ENCODE measurements around the gene EIF4A2. TPM values are rescaled to one million over a fixed set of nuclear protein-coding genes. Genes with fewer than 3 reads are reported as not detected.

Gene EIF4A2
- total RNA-seq, 1 experiment from 2014 or later: 435 TPM

DNA sequence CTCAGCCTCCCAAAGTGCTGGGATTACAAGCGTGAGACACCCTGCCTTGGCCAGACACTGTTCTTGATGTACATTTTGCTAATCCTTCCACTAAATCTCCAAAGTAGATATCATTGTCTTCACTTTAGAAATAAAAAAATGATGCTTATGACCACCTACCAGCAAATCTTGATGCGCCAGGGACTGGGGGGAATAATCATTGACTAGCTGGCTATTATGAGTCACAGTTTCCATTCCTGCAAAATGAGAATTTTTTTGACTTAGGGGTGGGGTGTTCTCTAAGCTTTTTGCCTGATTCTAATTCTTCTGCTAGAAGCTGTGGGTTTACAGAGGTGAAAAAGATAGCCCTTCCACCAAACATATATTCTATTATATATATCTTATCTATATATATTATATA is 40.0 kb downstream of the EIF4A2 start:
- no TSS peak for BruUV-seq (replicated peaks)
- POLR2A ChIA-PET (ENCODE audit: low non-redundant PET): no interaction called here
- intact Hi-C loops (cut with micrococcal nuclease; ENCODE audit: unreplicated experiment): no loop called here
- CTCF ChIA-PET: no interaction called here
- no peaks in the 10 kb centered on the region for H3K9me3 ChIP-seq (ENCODE audit: low read depth, low read length, poor library complexity, severe bottlenecking)
- no peak for DNase-seq (ENCODE audit: low spot score)
- peaks cover 7% of the 10 kb centered on the region for H3K27me3 ChIP-seq (replicated peaks; ENCODE audit: insufficient read depth, low read depth, low read length, poor library complexity)
- no peak overlapping the region for H3K4me3 ChIP-seq (ENCODE audit: low read depth, low read length, poor library complexity, severe bottlenecking)
- no peak for TF ChIP-seq EZH2 (IDR thresholded peaks at IDR 0.05; ENCODE audit: borderline replicate concordance, low read depth, low read length, poor library complexity, severe bottlenecking)
- TF ChIP-seq, protein P1, sequence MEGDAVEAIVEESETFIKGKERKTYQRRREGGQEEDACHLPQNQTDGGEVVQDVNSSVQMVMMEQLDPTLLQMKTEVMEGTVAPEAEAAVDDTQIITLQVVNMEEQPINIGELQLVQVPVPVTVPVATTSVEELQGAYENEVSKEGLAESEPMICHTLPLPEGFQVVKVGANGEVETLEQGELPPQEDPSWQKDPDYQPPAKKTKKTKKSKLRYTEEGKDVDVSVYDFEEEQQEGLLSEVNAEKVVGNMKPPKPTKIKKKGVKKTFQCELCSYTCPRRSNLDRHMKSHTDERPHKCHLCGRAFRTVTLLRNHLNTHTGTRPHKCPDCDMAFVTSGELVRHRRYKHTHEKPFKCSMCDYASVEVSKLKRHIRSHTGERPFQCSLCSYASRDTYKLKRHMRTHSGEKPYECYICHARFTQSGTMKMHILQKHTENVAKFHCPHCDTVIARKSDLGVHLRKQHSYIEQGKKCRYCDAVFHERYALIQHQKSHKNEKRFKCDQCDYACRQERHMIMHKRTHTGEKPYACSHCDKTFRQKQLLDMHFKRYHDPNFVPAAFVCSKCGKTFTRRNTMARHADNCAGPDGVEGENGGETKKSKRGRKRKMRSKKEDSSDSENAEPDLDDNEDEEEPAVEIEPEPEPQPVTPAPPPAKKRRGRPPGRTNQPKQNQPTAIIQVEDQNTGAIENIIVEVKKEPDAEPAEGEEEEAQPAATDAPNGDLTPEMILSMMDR (conservative IDR thresholded peaks at IDR 0.05; ENCODE audit: low read depth, low read length): no peak
- H3K27ac ChIP-seq (ENCODE audit: low read depth, low read length, poor library complexity, severe bottlenecking): no peak overlapping the region
- H3K36me3 ChIP-seq (ENCODE audit: insufficient read depth, low read length, poor library complexity, severe bottlenecking): no peaks in the 10 kb centered on the region
- H3K4me1 ChIP-seq (ENCODE audit: insufficient read depth, low read length, poor library complexity, severe bottlenecking): peaks cover 19% of the 10 kb centered on the region

DNA sequence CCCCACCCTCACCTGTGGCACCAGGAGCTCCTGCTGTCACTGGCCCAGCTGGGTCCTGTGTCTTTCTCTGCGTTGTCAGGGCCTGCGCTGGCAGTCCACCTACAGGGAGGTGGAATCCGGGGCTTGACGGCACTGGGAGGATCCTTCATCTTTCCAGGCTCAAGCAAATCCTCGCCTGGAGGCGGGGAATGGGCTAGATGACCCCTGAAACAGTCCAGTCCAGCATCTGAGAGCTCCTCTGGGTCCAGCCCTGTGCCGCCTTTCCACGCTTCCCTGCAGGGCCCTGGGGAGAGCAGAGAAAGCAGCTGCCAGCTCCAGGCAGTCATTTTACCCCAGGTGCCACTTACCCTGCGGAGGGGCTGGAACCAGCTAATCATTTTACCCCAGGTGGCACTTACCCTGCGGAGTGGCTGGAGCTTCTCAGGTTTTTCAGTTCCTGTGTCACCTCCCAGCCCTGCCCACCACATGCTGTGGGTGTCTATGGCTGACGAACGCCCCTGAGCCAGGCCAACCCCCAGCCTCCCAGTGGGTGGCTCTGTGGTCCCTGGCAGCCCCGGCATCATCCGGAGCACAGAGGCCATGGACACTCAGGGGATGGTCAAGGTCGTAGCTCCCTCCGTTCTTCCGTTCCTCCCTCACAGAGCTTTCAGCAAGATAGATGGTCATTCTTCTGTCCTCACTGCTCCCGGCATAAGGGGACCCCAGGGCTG is 41.2 kb downstream of the EIF4A2 start:
- Histone ChIP-seq H3K27me3 (replicated peaks; ENCODE audit: insufficient read depth, low read depth, low read length, poor library complexity) (peaks cover 18% of the 10 kb centered on the region), H3K9me3 (ENCODE audit: low read depth, low read length, poor library complexity, severe bottlenecking) (no peaks in the 10 kb centered on the region), H3K4me1 (ENCODE audit: insufficient read depth, low read length, poor library complexity, severe bottlenecking) (peaks cover 19% of the 10 kb centered on the region), H3K36me3 (ENCODE audit: insufficient read depth, low read length, poor library complexity, severe bottlenecking) (no peaks in the 10 kb centered on the region), H3K4me3 (ENCODE audit: low read depth, low read length, poor library complexity, severe bottlenecking) (no peak overlapping the region), H3K27ac (ENCODE audit: low read depth, low read length, poor library complexity, severe bottlenecking) (no peak overlapping the region)
- intact Hi-C loops (cut with micrococcal nuclease; ENCODE audit: unreplicated experiment): no loop called here
- CTCF ChIA-PET: interaction anchor here (0.6 kb wide), 1 partner anchor 9 kb away, joined by 7 read pairs; no protein-coding TSS in a partner anchor
- TF ChIP-seq, protein P1 (conservative IDR thresholded peaks at IDR 0.05; ENCODE audit: low read depth, low read length): no peak
- no peak for TF ChIP-seq EZH2 (IDR thresholded peaks at IDR 0.05; ENCODE audit: borderline replicate concordance, low read depth, low read length, poor library complexity, severe bottlenecking)
- BruUV-seq (replicated peaks): no TSS peak
- POLR2A ChIA-PET (ENCODE audit: low non-redundant PET): no interaction called here
- DNase-seq (ENCODE audit: low spot score): no peak

DNA sequence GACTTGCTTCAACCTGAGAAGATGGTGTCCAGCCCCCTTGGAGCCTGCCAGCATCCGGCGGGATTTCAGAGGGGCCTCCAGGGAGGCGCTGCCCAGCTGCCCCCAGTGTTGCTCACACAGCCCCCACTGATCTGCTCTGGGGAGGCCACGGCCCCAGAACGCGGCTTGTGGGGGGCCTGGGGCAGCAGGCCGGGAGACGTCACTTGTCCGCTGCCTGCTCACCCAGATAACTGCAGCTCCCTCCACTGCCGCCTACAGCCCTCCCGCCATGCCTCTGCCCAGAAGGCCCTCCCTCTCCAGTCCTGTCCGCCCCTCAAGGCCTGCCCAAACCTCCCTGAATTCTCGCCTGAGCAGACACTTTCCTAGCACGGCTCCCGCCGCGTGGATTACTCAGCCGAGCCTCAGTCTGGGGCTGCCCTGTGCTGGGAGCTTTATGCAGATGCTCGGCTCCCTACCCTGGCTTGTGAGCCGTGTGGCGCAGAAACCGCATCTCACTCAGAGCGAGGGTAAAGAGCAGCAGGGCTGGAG is 42.0 kb downstream of the EIF4A2 start:
- ChIA-PET POLR2A (ENCODE audit: low non-redundant PET) (interaction anchor here (0.7 kb wide), 1 partner anchor 314 kb away, joined by 3 read pairs; no protein-coding TSS in a partner anchor), CTCF (no interaction called here)
- Histone ChIP-seq H3K27ac (ENCODE audit: low read depth, low read length, poor library complexity, severe bottlenecking) (no peak overlapping the region), H3K4me1 (ENCODE audit: insufficient read depth, low read length, poor library complexity, severe bottlenecking) (peaks cover 19% of the 10 kb centered on the region), H3K9me3 (ENCODE audit: low read depth, low read length, poor library complexity, severe bottlenecking) (no peaks in the 10 kb centered on the region), H3K4me3 (ENCODE audit: low read depth, low read length, poor library complexity, severe bottlenecking) (no peak overlapping the region), H3K36me3 (ENCODE audit: insufficient read depth, low read length, poor library complexity, severe bottlenecking) (no peaks in the 10 kb centered on the region), H3K27me3 (replicated peaks; ENCODE audit: insufficient read depth, low read depth, low read length, poor library complexity) (peaks cover 26% of the 10 kb centered on the region)
- TF ChIP-seq, protein P1 (conservative IDR thresholded peaks at IDR 0.05; ENCODE audit: low read depth, low read length): no peak
- no peak for TF ChIP-seq EZH2 (IDR thresholded peaks at IDR 0.05; ENCODE audit: borderline replicate concordance, low read depth, low read length, poor library complexity, severe bottlenecking)
- intact Hi-C loops (cut with micrococcal nuclease; ENCODE audit: unreplicated experiment): no loop called here
- peak; percentile 53 for DNase-seq (ENCODE audit: low spot score)
- BruUV-seq (replicated peaks): no TSS peak
